NB4 (cell line): ENCODE data around the gene TCHP.

Experiments
- DNase-seq: peaks from one replicate; pipeline ENCODE4 v3.0.0; 2010; ENCODE audit warnings: low read depth
- H3K4me3 ChIP-seq: one replicate; pipeline ENCODE4 v1.5.1; 2011; ENCODE audit warnings: mild to moderate bottlenecking, low read depth, low read length, moderate library complexity
- CTCF ChIP-seq: IDR thresholded peaks from one replicate; pipeline ENCODE4 v1.5.1; 2012; ENCODE audit warnings: low read depth, low read length
- MAX ChIP-seq: IDR thresholded peaks from 2 replicates; pipeline ENCODE4 v1.6.1; 2011; ENCODE audit warnings: low read depth, low read length
- MYC ChIP-seq: IDR thresholded peaks from 2 replicates; pipeline ENCODE4 v1.6.1; 2011; ENCODE audit warnings: low read depth, low read length
- POLR2A ChIP-seq: IDR thresholded peaks from 2 replicates; pipeline ENCODE4 v1.6.1; 2011; ENCODE audit warnings: mild to moderate bottlenecking; ENCODE audit not compliant: insufficient read length; ENCODE audit errors: extremely low read depth

Gene TCHP

GRCh38 chr12:109863847-109864712 lies 36.0 kb upstream of the TCHP start:
- H3K4me3 ChIP-seq, result no peak overlapping the region
- TF ChIP-seq MYC, result no peak
- TF ChIP-seq MAX, result no peak
- TF ChIP-seq CTCF, result no peak
- no peak for TF ChIP-seq POLR2A
- DNase-seq, result peak; percentile 85

- H3K4me3 ChIP-seq, result no peak overlapping the region
- TF ChIP-seq CTCF, result no peak
- no peak for TF ChIP-seq MYC
- no peak for TF ChIP-seq MAX
- TF ChIP-seq POLR2A, result no peak
- DNase-seq, result no peak
Measured at GRCh38 chr12:109864916-109865315, 35.2 kb upstream of the TCHP start.

GRCh38 chr12:109868182-109869051 lies 31.7 kb upstream of the TCHP start:
- TF ChIP-seq MAX (no peak), POLR2A (no peak), CTCF (no peak), MYC (no peak)

GRCh38 chr12:109870648-109871047 lies 29.4 kb upstream of the TCHP start:
- peak; percentile 54 for DNase-seq
- H3K4me3 ChIP-seq, result no peak overlapping the region
- TF ChIP-seq MYC (no peak), POLR2A (no peak), CTCF (no peak), MAX (no peak)

More at GRCh38 chr12:109868182-109869051, 31.7 kb upstream of the TCHP start:
- H3K4me3 ChIP-seq, result no peak overlapping the region
- peak; percentile 66 for DNase-seq

GRCh38 chr12:109871668-109872314 lies 28.3 kb upstream of the TCHP start:
- no peak overlapping the region for H3K4me3 ChIP-seq
- TF ChIP-seq CTCF, result no peak
- no peak for DNase-seq
